Thoracic aorta (tissue), 2 donors: Measurements from ENCODE around the gene FLII. TPM values are rescaled to one million over a fixed set of nuclear protein-coding genes. Genes with fewer than 3 reads are reported as not detected.

Experiments
- ATAC-seq: fragments of 150-250 bp; one replicate; pipeline ENCODE4 v1.8.0; 2017; ENCODE audit warnings: low read depth; ENCODE audit not compliant: insufficient number of reproducible peaks, low FRiP score
- DNase-seq: peaks from one replicate; pipeline ENCODE4 v3.0.0-alpha.2; 2020; ENCODE audit warnings: low spot score
- H3K27ac ChIP-seq, 2 donors: fragments of 200-600 bp; sonication (generic); 1 replicate in 1 of 2; 2 replicates in 1 of 2; pipeline ENCODE4 v1.5.1; 2016; ENCODE audit warnings: mild to moderate bottlenecking in 2 of 2, moderate library complexity in 2 of 2
- H3K27me3 ChIP-seq: fragments of 200-600 bp; sonication (generic); replicated peaks from 2 replicates; pipeline ENCODE4 v1.6.0; 2016; ENCODE audit warnings: mild to moderate bottlenecking; ENCODE audit not compliant: insufficient read depth
- H3K36me3 ChIP-seq: fragments of 200-600 bp; sonication (generic); one replicate; pipeline ENCODE4 v1.5.1; 2016
- H3K4me1 ChIP-seq, 2 donors: fragments of 200-600 bp; sonication (generic); 1 replicate in 1 of 2; 2 replicates in 1 of 2; pipeline versions ENCODE4 v1.5.1 to v1.6.0; 2016; ENCODE audit warnings: low read depth in 2 of 2, mild to moderate bottlenecking in 1 of 2; ENCODE audit not compliant: control insufficient read depth in 1 of 2
- H3K4me3 ChIP-seq: fragments of 200-600 bp; sonication (generic); 2 replicates; pipeline ENCODE4 v1.5.1; 2016; ENCODE audit warnings: mild to moderate bottlenecking
- H3K9me3 ChIP-seq: fragments of 200-600 bp; sonication (generic); 2 replicates; pipeline ENCODE4 v1.5.1; 2016
- CTCF ChIP-seq: fragments of 200-600 bp; sonication (generic); IDR thresholded peaks from one replicate; pipeline ENCODE4 v1.5.1; 2019; ENCODE audit warnings: antibody characterized with exemption
- total RNA-seq, 2 donors: library from RNA; depleted of rRNA; stranded (reverse); fragments of >200 nt; gene quantifications; one replicate each; pipeline versions ENCODE4 v1.1.0 to v1.2.3, GENCODE V29; 2016

The FLII gene
- total RNA-seq, 2 donors from 2014 or later = 309 to 312 TPM

DNA sequence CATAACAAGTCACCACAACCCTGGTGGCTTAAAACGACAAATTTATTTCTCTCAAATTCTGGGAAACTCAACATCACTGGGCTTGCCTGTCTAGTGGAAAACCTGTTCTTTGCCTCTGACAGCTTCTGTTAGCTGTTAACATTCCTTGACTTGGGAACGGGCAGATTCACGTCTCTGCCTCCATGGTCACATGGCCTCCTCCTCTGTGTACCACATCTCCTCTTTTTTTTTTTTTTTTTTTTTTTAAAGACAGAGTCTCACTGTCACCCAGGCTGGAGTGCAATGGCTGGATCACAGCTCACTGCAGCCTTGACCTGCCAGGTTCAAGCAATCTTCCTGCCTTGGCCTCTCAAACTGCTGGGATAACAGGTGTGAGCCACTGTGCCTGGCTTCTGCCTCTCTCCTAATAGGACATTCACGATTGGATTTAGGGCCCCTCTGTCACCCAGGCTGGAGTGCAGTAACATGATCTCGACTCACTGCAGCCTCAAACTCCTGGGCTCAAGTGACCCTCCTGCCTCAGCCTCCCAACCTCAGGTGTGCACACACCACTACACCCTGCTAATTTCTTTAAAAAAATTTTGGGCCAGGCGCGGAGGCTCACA is 44.8 kb downstream of the FLII start:
- DNase-seq (no peak), ATAC-seq (no peak)
- no peaks in the 10 kb centered on the region for H3K9me3 ChIP-seq
- H3K27me3 ChIP-seq = no peaks in the 10 kb centered on the region
- TF ChIP-seq CTCF = no peak
- no peak overlapping the region for H3K4me3 ChIP-seq
- peaks cover 18% of the 10 kb centered on the region for H3K36me3 ChIP-seq
- H3K27ac ChIP-seq = no peak overlapping the region
- H3K4me1 ChIP-seq = peaks cover 0 to 10% of the 10 kb centered on the region in 2 donors

- Histone ChIP-seq H3K4me1 (no peaks in the 10 kb centered on the region), H3K4me3 (no peak overlapping the region), H3K27ac (no peak overlapping the region), H3K9me3 (no peaks in the 10 kb centered on the region), H3K36me3 (peaks cover 51% of the 10 kb centered on the region), H3K27me3 (no peaks in the 10 kb centered on the region)
- ATAC-seq = no peak
- TF ChIP-seq CTCF = no peak
- no peak for DNase-seq
Observed at GRCh38 chr17:18208092-18208491, 50.4 kb downstream of the FLII start.

DNA sequence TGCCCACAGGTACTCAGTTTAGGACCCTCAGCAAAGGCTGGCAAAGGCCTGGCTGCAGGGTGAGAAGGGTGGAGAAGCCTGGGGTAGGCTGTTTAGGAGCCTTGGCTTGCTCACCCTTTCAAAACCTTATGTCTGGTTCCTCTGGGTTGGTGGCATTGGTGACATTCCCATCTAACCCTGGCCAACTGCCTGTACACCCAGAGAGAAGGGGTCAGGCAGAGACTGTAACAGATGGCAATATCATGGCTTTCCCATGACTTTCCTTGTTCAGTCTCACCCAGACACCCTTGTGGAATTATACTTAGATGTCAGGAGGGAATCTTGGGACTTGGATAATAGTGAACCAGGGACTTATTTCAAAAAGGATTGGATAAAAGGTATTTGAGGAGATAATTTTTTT is 51.6 kb downstream of the FLII start:
- ATAC-seq (no peak), DNase-seq (no peak)
- Histone ChIP-seq H3K27ac (no peak overlapping the region), H3K36me3 (peaks cover 51% of the 10 kb centered on the region), H3K4me3 (no peak overlapping the region), H3K4me1 (no peaks in the 10 kb centered on the region), H3K9me3 (no peaks in the 10 kb centered on the region), H3K27me3 (no peaks in the 10 kb centered on the region)
- TF ChIP-seq CTCF = no peak

GRCh38 chr17:18205861-18206260 is 52.7 kb downstream of the FLII start:
- Histone ChIP-seq H3K27ac (no peak overlapping the region), H3K4me1 (peaks cover 0 to 5% of the 10 kb centered on the region in 2 donors), H3K36me3 (peaks cover 51% of the 10 kb centered on the region), H3K27me3 (no peaks in the 10 kb centered on the region), H3K9me3 (no peaks in the 10 kb centered on the region), H3K4me3 (no peak overlapping the region)
- ATAC-seq (no peak), DNase-seq (no peak)
- TF ChIP-seq CTCF = no peak

DNA sequence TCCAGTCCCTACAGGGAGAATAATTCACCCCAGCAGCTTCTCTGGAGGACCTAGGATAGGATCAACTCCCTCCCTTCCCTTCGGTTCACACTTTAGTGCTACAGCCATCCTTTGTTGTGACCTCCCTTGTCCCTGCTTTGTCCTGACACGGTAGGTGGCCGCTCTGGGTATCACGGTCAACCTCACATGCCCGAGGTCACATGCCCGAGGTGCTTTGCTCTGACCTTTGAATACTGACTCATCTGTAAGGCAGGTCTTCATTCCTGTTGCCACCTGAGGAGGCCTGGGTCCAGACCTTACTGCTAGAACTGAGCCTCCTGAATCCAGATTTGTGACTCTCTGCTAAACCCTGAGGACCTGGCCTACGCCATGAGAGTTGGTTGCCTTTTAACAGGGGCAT is 55.2 kb downstream of the FLII start:
- no peak for ATAC-seq
- peaks cover 32% of the 10 kb centered on the region for H3K36me3 ChIP-seq

More for the DNA sequence above, 55.2 kb downstream of the FLII start:
- Histone ChIP-seq H3K9me3 (no peaks in the 10 kb centered on the region), H3K27me3 (no peaks in the 10 kb centered on the region), H3K27ac (no peak overlapping the region), H3K4me1 (peaks cover 0 to 30% of the 10 kb centered on the region in 2 donors), H3K4me3 (no peak overlapping the region)
- TF ChIP-seq CTCF = no peak
- DNase-seq = no peak
